WI38 (cell line): ENCODE results near the gene PPP1CB.

Experiments
- H3K4me3 ChIP-seq: 2 replicates; pipeline ENCODE4 v1.5.1; 2011; ENCODE audit warnings: low read depth, mild to moderate bottlenecking, control low read depth, low read length
- CTCF ChIP-seq: IDR thresholded peaks from 2 replicates; pipeline ENCODE4 v1.5.1; 2012; ENCODE audit warnings: low read depth, mild to moderate bottlenecking, control low read depth, low read length

Gene PPP1CB

GRCh38 chr2:28766070-28766469 is 14.4 kb downstream of the PPP1CB start:
- TF ChIP-seq CTCF, result no peak
- H3K4me3 ChIP-seq, result no peak overlapping the region

- TF ChIP-seq CTCF, result no peak
- H3K4me3 ChIP-seq, result no peak overlapping the region
These were observed 15.7 kb downstream of the PPP1CB start for GRCh38 chr2:28767337-28767736.

- TF ChIP-seq CTCF, result no peak
- no peak overlapping the region for H3K4me3 ChIP-seq
These were observed 16.8 kb downstream of the PPP1CB start for GRCh38 chr2:28768422-28768821.

GRCh38 chr2:28768952-28769351 is 17.3 kb downstream of the PPP1CB start:
- no peak for TF ChIP-seq CTCF
- no peak overlapping the region for H3K4me3 ChIP-seq

- no peak overlapping the region for H3K4me3 ChIP-seq
- TF ChIP-seq CTCF, result no peak
These were observed 20.7 kb downstream of the PPP1CB start for GRCh38 chr2:28772351-28772750.

GRCh38 chr2:28776471-28776870 is 24.8 kb downstream of the PPP1CB start:
- TF ChIP-seq CTCF, result no peak

GRCh38 chr2:28778392-28778791 is 26.8 kb downstream of the PPP1CB start:
- H3K4me3 ChIP-seq, result no peak overlapping the region

More at GRCh38 chr2:28776471-28776870, 24.8 kb downstream of the PPP1CB start:
- H3K4me3 ChIP-seq, result no peak overlapping the region

More at GRCh38 chr2:28778392-28778791, 26.8 kb downstream of the PPP1CB start:
- no peak for TF ChIP-seq CTCF
